Measurements from ENCODE around the gene ORC1. TPM values are rescaled to one million over a fixed set of nuclear protein-coding genes. Genes with fewer than 3 reads are reported as not detected.
"Not testable (repeated sequence)": the region's sequence is repeated elsewhere in the genome, so short reads cannot be mapped to it uniquely, and the experiment has no call there.

The ORC1 gene
- total RNA-seq, 1 experiment from 2014 or later, result 10.3 TPM

- DNase-seq (ENCODE audit: low read depth, low spot score), result no peak
- in situ Hi-C loops (cut with HindIII; ENCODE audit: low pct_unique_long_range_greater_than_20kb, low sequenced_read_pairs), result no loop called here
These were observed 1.4 kb downstream of the ORC1 start for GRCh38 chr1:52402860-52403240.

GRCh38 chr1:52400131-52400530 is 4.1 kb downstream of the ORC1 start:
- DNase-seq (ENCODE audit: low read depth, low spot score), result no peak
- in situ Hi-C loops (cut with HindIII; ENCODE audit: low pct_unique_long_range_greater_than_20kb, low sequenced_read_pairs), result no loop called here

- in situ Hi-C loops (cut with HindIII; ENCODE audit: low pct_unique_long_range_greater_than_20kb, low sequenced_read_pairs), result no loop called here
- no peak for DNase-seq (ENCODE audit: low read depth, low spot score)
These were observed 4.6 kb downstream of the ORC1 start for GRCh38 chr1:52399629-52400028.

GRCh38 chr1:52393174-52393573 is 11.0 kb downstream of the ORC1 start:
- in situ Hi-C loops (cut with HindIII; ENCODE audit: low pct_unique_long_range_greater_than_20kb, low sequenced_read_pairs), result no loop called here
- no peak for DNase-seq (ENCODE audit: low read depth, low spot score)

- in situ Hi-C loops (cut with HindIII; ENCODE audit: low pct_unique_long_range_greater_than_20kb, low sequenced_read_pairs), result no loop called here
- no peak for DNase-seq (ENCODE audit: low read depth, low spot score)
These were observed 17.8 kb downstream of the ORC1 start for GRCh38 chr1:52386458-52386857.

GRCh38 chr1:52385376-52385775 is 18.8 kb downstream of the ORC1 start:
- in situ Hi-C loops (cut with HindIII; ENCODE audit: low pct_unique_long_range_greater_than_20kb, low sequenced_read_pairs), result no loop called here
- DNase-seq (ENCODE audit: low read depth, low spot score), result peak; percentile 64

- in situ Hi-C loops (cut with HindIII; ENCODE audit: low pct_unique_long_range_greater_than_20kb, low sequenced_read_pairs), result not testable (repeated sequence)
These were observed 34.4 kb downstream of the ORC1 start for GRCh38 chr1:52369851-52370250.

GRCh38 chr1:52368383-52369172 is 35.6 kb downstream of the ORC1 start:
- in situ Hi-C loops (cut with HindIII; ENCODE audit: low pct_unique_long_range_greater_than_20kb, low sequenced_read_pairs), result no loop called here
- DNase-seq (ENCODE audit: low read depth, low spot score), result peak; percentile 57

More at GRCh38 chr1:52369851-52370250, 34.4 kb downstream of the ORC1 start:
- not testable (repeated sequence) for DNase-seq (ENCODE audit: low read depth, low spot score)

- in situ Hi-C loops (cut with HindIII; ENCODE audit: low pct_unique_long_range_greater_than_20kb, low sequenced_read_pairs), result no loop called here
- DNase-seq (ENCODE audit: low read depth, low spot score), result no peak
These were observed 37.0 kb downstream of the ORC1 start for GRCh38 chr1:52367272-52367671.

- no peak for DNase-seq (ENCODE audit: low read depth, low spot score)
- in situ Hi-C loops (cut with HindIII; ENCODE audit: low pct_unique_long_range_greater_than_20kb, low sequenced_read_pairs), result no loop called here
These were observed 37.8 kb downstream of the ORC1 start for GRCh38 chr1:52366517-52366827.

- in situ Hi-C loops (cut with HindIII; ENCODE audit: low pct_unique_long_range_greater_than_20kb, low sequenced_read_pairs), result no loop called here
- DNase-seq (ENCODE audit: low read depth, low spot score), result peak; percentile 96
These were observed 38.3 kb downstream of the ORC1 start, which contains the start of gene CC2D1B for GRCh38 chr1:52365746-52366516. TSS of gene CC2D1B (minus strand) at chr1:52366205. CDS start at chr1:52364620, 1,585 bp downstream.

- peak; percentile 57 for DNase-seq (ENCODE audit: low read depth, low spot score)
- in situ Hi-C loops (cut with HindIII; ENCODE audit: low pct_unique_long_range_greater_than_20kb, low sequenced_read_pairs), result no loop called here
These were observed 39.0 kb downstream of the ORC1 start for GRCh38 chr1:52365071-52365745.

- in situ Hi-C loops (cut with HindIII; ENCODE audit: low pct_unique_long_range_greater_than_20kb, low sequenced_read_pairs), result no loop called here
- peak; percentile 38 for DNase-seq (ENCODE audit: low read depth, low spot score)
These were observed 39.9 kb downstream of the ORC1 start for GRCh38 chr1:52364235-52364839.

GRCh38 chr1:52360595-52360968 is 43.6 kb downstream of the ORC1 start:
- peak; percentile 68 for DNase-seq (ENCODE audit: low read depth, low spot score)
- in situ Hi-C loops (cut with HindIII; ENCODE audit: low pct_unique_long_range_greater_than_20kb, low sequenced_read_pairs), result no loop called here

- DNase-seq (ENCODE audit: low read depth, low spot score), result no peak
- in situ Hi-C loops (cut with HindIII; ENCODE audit: low pct_unique_long_range_greater_than_20kb, low sequenced_read_pairs), result no loop called here
These were observed 44.3 kb downstream of the ORC1 start for GRCh38 chr1:52359676-52360594.

- in situ Hi-C loops (cut with HindIII; ENCODE audit: low pct_unique_long_range_greater_than_20kb, low sequenced_read_pairs), result no loop called here
- no peak for DNase-seq (ENCODE audit: low read depth, low spot score)
These were observed 45.2 kb downstream of the ORC1 start for GRCh38 chr1:52358851-52359497.

GRCh38 chr1:52357397-52357796 is 46.8 kb downstream of the ORC1 start:
- in situ Hi-C loops (cut with HindIII; ENCODE audit: low pct_unique_long_range_greater_than_20kb, low sequenced_read_pairs), result no loop called here
- DNase-seq (ENCODE audit: low read depth, low spot score), result no peak
